ACC112 (cell line): Measurements from ENCODE around the gene ACOXL.
"Not testable (repeated sequence)": the region's sequence is repeated elsewhere in the genome, so short reads cannot be mapped to it uniquely, and the experiment has no call there.

Experiments
- H2AFZ ChIP-seq: fragments of 200-600 bp; sonication (generic); one replicate; pipeline ENCODE4 v1.6.0; 2017; ENCODE audit warnings: antibody characterized with exemption, low read length; ENCODE audit not compliant: unreplicated experiment
- H3K27ac ChIP-seq: fragments of 200-600 bp; sonication (generic); 2 replicates; pipeline ENCODE4 v1.5.1; 2014; ENCODE audit warnings: low read depth, mild to moderate bottlenecking, antibody characterized with exemption, low read length, moderate library complexity
- H3K27me3 ChIP-seq: fragments of 200-600 bp; sonication (generic); 2 replicates; pipeline ENCODE4 v1.6.1; 2014; ENCODE audit warnings: mild to moderate bottlenecking, antibody characterized with exemption, low read length, moderate library complexity, mixed read lengths; ENCODE audit not compliant: insufficient read depth
- H3K36me3 ChIP-seq: fragments of 200-600 bp; sonication (generic); 2 replicates; pipeline ENCODE4 v1.6.1; 2016; ENCODE audit warnings: mild to moderate bottlenecking, antibody characterized with exemption, low read length, moderate library complexity, mixed read lengths; ENCODE audit not compliant: insufficient read depth
- H3K4me1 ChIP-seq: fragments of 200-600 bp; sonication (generic); one replicate; pipeline ENCODE4 v1.6.1; 2016; ENCODE audit warnings: low read length, mixed read lengths; ENCODE audit not compliant: insufficient read depth, unreplicated experiment, control insufficient read depth
- H3K4me3 ChIP-seq: fragments of 200-600 bp; sonication (generic); 2 replicates; pipeline ENCODE4 v1.5.1; 2014; ENCODE audit warnings: mild to moderate bottlenecking, low read depth, low read length
- H3K79me2 ChIP-seq: fragments of 200-600 bp; sonication (generic); one replicate; pipeline ENCODE4 v1.6.0; 2016; ENCODE audit warnings: low read length; ENCODE audit not compliant: control insufficient read depth, unreplicated experiment, insufficient read depth

ACOXL gene

DNA sequence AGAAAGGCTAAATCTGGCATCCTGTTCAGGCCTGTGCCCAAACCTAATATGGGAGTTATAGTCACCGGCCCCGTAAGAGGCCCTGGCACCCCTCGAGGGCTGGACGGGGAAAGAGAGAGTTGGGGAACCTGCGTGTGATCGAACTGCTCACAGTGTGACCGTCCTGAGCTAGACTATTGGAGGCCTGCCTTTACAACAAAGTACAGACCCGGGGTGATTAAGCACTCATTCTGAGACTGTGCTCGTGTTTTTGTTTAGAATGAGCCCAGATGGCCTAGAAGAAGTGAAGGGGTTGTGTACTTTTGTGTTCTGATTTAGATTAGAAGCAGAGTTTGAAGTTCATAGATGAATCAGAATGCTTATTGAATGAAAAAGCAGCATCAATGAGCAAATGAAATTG is 115.3 kb downstream of the ACOXL start:
- Histone ChIP-seq H2AFZ (no peak overlapping the region), H3K36me3 (no peaks in the 10 kb centered on the region), H3K27ac (no peak overlapping the region), H3K4me1 (no peaks in the 10 kb centered on the region), H3K79me2 (no peaks in the 10 kb centered on the region), H3K27me3 (peaks cover 87% of the 10 kb centered on the region), H3K4me3 (no peak overlapping the region)

DNA sequence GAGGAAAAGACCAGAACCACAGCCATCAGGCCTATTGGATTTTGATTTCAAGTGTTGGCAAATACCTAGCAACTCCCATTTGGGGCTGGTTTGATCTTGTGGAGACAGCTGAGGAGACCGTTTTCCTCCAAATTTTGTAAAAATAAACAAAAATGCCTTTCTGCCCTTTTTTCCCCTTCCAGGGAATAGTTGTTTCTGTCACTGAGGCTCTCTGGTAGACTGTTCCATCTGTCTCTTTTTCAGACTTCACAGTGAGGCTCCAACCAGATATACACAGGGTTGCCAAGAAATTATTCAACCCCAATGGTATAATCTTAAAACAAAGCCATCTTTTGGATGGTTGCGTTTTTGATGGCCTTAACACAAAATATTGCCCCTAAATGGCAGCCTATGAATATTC is 115.7 kb downstream of the ACOXL start:
- Histone ChIP-seq H3K27ac (no peak overlapping the region), H3K36me3 (no peaks in the 10 kb centered on the region), H3K4me1 (no peaks in the 10 kb centered on the region), H2AFZ (no peak overlapping the region), H3K4me3 (no peak overlapping the region), H3K79me2 (no peaks in the 10 kb centered on the region), H3K27me3 (peaks cover 82% of the 10 kb centered on the region)

DNA sequence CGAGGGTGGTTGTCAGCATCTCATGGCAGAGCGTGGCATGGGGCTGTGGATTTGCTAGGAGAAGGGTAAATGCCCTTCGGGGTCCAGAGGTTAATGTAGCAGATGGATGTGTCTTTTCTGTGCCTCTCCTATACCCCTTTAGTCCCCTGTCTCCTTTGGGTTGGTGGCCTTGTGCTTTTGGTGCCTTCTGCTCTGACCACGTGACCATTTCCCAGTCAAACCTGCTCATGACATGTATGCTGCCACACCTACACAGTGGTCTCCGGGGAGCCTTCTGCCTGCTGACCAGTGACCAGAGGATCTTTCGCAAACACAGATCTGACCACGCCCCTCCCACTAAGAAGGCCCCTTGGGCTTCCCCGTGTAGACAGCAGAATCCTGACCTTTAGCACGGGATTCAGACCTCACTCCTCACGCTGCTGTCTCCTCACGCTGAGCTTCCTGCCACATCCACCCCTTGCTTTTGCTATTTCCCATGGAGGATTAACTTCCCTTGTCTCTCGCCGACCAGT is 116.2 kb downstream of the ACOXL start:
- no peak overlapping the region for H3K4me3 ChIP-seq
- peaks cover 77% of the 10 kb centered on the region for H3K27me3 ChIP-seq
- no peaks in the 10 kb centered on the region for H3K36me3 ChIP-seq
- H2AFZ ChIP-seq = no peak overlapping the region
- H3K4me1 ChIP-seq = no peaks in the 10 kb centered on the region
- H3K79me2 ChIP-seq = no peaks in the 10 kb centered on the region
- H3K27ac ChIP-seq = no peak overlapping the region

DNA sequence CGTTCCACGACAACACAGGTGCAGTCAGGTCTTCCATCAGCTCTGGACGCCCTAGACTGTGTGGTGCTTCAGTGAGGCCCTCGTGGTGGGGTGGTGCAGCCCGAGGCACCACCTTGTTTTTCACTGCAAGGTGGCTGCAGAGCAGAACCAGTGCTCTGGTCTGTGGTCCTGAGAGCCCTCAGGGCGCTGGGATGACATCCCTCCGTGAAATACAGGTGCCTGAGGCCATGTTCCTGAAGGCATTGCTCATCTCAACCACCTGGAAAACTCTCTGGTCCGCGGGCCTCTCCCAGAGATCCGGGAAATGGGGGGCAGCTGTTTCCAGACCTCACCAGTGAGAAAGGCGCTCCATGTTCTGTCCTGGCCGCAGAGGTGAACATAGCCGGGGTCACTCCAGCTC is 119.2 kb downstream of the ACOXL start:
- H3K27ac ChIP-seq = no peak overlapping the region
- no peaks in the 10 kb centered on the region for H3K4me1 ChIP-seq
- no peak overlapping the region for H2AFZ ChIP-seq

DNA sequence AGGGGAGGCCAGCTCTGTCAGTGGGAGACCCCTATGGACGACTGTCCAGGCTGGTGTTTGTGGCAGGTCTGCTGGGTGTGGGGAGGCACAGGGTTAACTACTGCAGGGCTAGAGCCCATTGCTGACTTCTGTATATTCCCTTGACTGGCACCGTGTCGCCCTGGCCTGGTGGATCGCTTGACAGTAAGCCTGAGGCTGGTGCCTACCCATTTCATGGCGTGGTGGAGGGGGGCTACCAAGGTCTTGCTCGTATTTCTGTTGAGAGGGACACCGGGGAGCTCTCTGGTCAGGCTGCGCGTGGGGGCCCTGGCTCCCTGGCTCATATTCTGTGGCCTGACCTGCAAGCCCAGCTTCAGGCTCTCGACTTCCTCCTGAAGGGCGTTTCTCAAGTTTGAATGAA is 119.7 kb downstream of the ACOXL start:
- H2AFZ ChIP-seq = no peak overlapping the region

More for the DNA sequence above, 119.2 kb downstream of the ACOXL start:
- Histone ChIP-seq H3K4me3 (no peak overlapping the region), H3K27me3 (peaks cover 71% of the 10 kb centered on the region), H3K79me2 (no peaks in the 10 kb centered on the region), H3K36me3 (no peaks in the 10 kb centered on the region)

DNA sequence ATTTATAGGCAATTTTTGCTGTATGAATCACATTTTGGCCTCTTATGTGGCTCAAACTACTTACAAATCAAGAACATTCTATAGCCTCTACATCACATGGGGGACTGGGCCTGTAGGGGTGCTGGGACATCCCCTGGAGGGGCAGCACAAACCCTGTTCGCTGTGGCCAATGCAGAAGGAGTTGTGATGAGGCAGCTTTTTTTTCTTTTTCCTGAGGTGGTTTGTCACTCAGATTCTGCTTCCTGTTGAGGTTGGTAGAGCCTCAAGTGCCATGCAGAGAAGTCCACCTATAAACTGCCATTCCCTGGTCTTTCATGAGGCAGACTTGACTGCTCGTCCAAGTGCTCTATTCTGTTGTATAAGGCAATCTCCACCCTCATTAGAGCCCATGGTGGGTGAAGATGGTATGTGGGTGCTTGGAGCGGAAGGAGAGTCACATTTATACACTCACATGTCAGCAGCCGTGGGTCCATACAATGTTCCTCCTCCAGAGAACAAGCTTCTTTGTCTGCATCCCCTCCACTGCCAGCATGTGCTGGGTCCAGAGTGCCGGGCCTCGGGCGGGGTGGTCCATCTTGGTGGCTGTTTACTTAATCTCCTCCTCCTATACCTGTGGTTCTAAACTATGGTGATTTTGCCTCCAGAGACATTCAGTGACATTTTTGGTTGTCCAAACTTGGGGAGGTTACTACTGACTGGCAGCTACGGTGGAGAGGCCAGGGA is 120.3 kb downstream of the ACOXL start:
- no peak overlapping the region for H3K4me3 ChIP-seq
- no peaks in the 10 kb centered on the region for H3K79me2 ChIP-seq
- H3K27me3 ChIP-seq = peaks cover 72% of the 10 kb centered on the region
- no peaks in the 10 kb centered on the region for H3K4me1 ChIP-seq
- no peak overlapping the region for H2AFZ ChIP-seq
- no peaks in the 10 kb centered on the region for H3K36me3 ChIP-seq
- no peak overlapping the region for H3K27ac ChIP-seq

More for the DNA sequence above, 119.7 kb downstream of the ACOXL start:
- H3K4me1 ChIP-seq = no peaks in the 10 kb centered on the region
- no peaks in the 10 kb centered on the region for H3K79me2 ChIP-seq
- no peaks in the 10 kb centered on the region for H3K36me3 ChIP-seq
- no peak overlapping the region for H3K4me3 ChIP-seq
- peaks cover 72% of the 10 kb centered on the region for H3K27me3 ChIP-seq
- no peak overlapping the region for H3K27ac ChIP-seq

DNA sequence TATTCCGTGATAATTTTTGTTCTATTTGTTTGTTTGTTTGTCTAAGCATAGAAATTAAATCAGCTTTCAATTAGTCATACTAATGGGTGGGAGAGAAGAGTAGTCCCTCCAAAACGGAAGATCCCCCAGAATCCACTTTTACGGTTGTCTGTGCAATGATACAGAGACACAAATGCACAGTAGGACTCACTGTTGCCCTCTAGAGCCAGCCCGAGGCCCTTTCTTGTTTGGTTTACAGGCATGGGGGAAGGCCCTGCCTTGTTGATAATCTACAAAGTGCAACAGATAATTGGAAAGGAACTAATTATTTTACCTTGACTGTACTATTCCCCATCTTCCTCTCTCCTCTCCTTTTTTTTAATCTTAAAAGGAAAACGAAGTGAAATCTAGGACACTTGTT is 121.1 kb downstream of the ACOXL start:
- H3K4me1 ChIP-seq = no peaks in the 10 kb centered on the region
- no peak overlapping the region for H3K27ac ChIP-seq
- H3K4me3 ChIP-seq = no peak overlapping the region
- H3K36me3 ChIP-seq = no peaks in the 10 kb centered on the region
- H2AFZ ChIP-seq = no peak overlapping the region
- peaks cover 72% of the 10 kb centered on the region for H3K27me3 ChIP-seq
- no peaks in the 10 kb centered on the region for H3K79me2 ChIP-seq

DNA sequence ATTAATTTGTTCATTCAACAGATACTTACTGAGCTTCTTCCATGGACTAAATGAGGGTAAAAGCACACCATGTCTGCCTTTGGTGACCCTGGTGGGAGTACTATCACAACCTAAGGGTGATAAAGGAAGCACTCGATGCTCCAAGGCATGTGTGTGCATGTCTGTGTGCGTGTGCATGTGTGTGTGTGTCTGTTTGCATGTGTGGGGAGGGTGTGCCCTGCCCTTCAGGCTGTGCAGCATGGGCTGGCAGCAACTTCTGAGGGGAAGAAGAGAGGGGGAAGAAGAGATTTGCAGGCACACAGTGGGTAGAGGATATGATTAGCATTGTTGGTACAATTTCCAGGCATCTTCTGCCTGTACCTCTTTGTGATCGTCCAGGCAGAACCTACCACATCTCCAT is 121.6 kb downstream of the ACOXL start:
- Histone ChIP-seq H3K36me3 (no peaks in the 10 kb centered on the region), H3K27ac (no peak overlapping the region), H3K4me3 (no peak overlapping the region), H3K27me3 (peaks cover 72% of the 10 kb centered on the region), H3K79me2 (no peaks in the 10 kb centered on the region), H2AFZ (no peak overlapping the region), H3K4me1 (no peaks in the 10 kb centered on the region)

DNA sequence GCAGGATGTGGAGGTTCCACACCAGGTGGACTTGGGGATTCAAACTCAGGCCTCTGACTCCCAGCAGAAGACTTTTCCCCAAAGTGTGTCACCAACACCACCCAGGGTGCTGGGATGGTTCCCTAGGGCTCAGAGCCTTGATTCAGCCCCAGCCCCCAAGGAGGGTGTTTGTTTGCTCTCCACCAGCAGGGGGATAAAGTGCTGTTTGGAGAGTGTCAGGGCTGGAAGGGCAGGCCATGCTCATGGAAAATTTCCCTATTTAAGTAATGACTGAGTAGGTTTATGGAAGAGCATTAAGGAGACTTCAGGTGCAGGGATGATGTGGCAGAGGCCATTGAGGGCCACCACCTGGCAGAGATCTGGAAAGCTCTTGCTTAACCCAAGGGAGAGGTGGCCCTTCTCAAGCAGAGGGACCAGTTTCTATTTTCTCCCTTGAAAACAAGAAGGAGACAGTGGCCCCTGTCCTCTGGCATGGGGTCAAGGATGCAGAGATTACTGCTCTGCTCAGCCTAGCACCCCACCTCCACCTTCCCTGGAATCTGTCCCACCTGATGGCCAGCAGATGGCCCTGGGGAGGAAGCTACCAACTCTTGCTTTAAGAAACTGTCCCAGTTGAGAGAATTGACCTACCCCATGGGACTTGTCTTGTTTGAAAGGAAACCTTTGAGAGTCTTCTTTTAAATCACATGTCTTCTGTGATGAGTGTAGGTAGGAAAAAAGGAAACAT is 122.1 kb downstream of the ACOXL start:
- peaks cover 74% of the 10 kb centered on the region for H3K27me3 ChIP-seq

DNA sequence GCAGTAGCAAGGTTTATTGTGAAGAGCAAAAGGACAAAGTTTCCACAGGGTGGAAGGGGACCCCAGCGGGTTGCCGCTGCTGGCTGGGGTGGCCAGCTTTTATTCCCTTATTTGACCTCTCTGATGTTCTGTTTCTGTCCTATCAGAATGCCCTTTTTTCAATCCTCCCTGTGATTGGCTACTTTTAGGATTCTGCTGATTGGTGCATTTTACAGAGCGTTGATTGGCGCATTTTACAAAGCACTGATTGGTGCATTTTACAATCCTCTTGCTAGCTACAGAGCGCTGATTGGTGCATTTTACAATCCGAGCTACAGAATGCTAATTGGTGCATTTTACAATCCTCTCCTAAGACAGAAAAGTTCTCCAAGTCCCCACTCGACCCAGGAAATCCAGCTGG is 123.5 kb downstream of the ACOXL start:
- H3K79me2 ChIP-seq, H3K36me3 ChIP-seq, H3K4me1 ChIP-seq, H2AFZ ChIP-seq, H3K4me3 ChIP-seq, H3K27ac ChIP-seq: not testable (repeated sequence)
- peaks cover 73% of the 10 kb centered on the region for H3K27me3 ChIP-seq

More for the DNA sequence above, 122.1 kb downstream of the ACOXL start:
- Histone ChIP-seq H3K27ac (no peak overlapping the region), H3K36me3 (no peaks in the 10 kb centered on the region), H2AFZ (no peak overlapping the region), H3K79me2 (no peaks in the 10 kb centered on the region), H3K4me3 (no peak overlapping the region), H3K4me1 (no peaks in the 10 kb centered on the region)
